Retinal pigment epithelial cell (primary cell): ENCODE measurements around the gene TEX22.
A peak's percentile ranks its signal among the peaks of the same experiment; 100 is the strongest.

Source experiments
- DNase-seq: peaks from one replicate; pipeline ENCODE4 v3.0.0-alpha.2; 2010; ENCODE audit warnings: low read depth
- H3K4me3 ChIP-seq: 2 replicates; pipeline ENCODE4 v1.5.1; 2011; ENCODE audit warnings: mild to moderate bottlenecking, low read length, control low read depth, moderate library complexity
- TF ChIP-seq, protein P1 (sequence below): conservative IDR thresholded peaks from 2 replicates; pipeline ENCODE4 v1.5.1; 2011; ENCODE audit warnings: low read depth, low read length, control low read depth, inconsistent platforms

The TEX22 gene

DNA sequence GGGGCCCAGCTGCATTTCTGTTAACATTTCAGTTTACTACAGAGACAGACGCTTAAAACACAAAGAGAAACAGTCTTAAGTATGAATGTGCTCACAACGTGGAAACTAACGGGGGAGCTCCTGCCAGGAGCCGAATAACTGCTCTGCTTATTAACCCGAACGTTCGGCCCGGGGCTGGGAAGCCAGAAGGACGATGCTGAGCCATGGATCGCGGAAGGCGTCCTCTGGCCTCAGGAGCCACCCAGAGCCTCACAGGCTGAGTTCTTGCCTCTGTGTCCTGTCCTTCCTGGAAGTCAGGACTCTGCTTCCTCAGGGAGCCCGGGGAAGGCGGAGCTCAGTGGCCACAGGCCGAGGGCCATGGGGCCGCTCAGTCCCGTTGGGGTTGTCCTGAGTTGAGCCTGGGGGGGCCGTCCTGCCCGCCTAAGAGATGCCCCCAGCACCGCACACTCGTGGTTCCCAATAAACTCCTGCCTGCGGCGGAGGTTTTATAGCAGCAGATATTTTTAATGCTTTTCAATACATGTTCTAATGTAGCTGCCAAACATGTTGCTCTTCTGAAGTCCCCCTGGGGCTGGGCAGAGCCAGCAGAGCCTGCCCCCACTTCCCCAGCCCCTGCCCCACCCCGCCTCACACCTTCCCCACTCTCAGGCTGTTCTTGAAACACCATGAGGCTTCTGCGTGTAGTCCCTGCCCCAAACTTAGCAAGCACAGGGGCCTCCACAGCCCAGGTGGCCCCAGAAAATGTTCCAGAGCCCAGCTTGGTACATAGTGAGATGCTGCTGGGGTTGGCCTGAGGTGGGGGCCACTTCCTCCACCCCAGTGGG lies 3.4 kb upstream of the TEX22 start:
- TF ChIP-seq, protein P1, sequence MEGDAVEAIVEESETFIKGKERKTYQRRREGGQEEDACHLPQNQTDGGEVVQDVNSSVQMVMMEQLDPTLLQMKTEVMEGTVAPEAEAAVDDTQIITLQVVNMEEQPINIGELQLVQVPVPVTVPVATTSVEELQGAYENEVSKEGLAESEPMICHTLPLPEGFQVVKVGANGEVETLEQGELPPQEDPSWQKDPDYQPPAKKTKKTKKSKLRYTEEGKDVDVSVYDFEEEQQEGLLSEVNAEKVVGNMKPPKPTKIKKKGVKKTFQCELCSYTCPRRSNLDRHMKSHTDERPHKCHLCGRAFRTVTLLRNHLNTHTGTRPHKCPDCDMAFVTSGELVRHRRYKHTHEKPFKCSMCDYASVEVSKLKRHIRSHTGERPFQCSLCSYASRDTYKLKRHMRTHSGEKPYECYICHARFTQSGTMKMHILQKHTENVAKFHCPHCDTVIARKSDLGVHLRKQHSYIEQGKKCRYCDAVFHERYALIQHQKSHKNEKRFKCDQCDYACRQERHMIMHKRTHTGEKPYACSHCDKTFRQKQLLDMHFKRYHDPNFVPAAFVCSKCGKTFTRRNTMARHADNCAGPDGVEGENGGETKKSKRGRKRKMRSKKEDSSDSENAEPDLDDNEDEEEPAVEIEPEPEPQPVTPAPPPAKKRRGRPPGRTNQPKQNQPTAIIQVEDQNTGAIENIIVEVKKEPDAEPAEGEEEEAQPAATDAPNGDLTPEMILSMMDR, result no peak
- no peak overlapping the region for H3K4me3 ChIP-seq
- no peak for DNase-seq

DNA sequence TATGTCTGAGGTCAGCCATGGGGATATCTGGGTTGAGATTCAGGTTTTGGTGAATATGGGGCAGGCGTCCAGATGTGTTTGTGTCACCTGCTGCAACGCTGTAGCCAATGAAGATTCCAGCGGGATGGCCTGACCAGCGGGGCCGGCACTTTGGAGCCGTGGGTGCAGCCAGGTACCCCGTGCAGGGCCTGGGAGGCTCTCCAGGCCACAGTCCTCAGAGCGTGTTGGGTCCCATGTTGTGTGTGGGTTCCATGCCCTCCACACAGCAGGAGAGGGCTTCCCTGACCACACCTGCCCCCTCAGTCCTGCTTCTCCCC lies 2.8 kb upstream of the TEX22 start:
- TF ChIP-seq, protein P1, result no peak
- H3K4me3 ChIP-seq, result no peak overlapping the region
- no peak for DNase-seq

DNA sequence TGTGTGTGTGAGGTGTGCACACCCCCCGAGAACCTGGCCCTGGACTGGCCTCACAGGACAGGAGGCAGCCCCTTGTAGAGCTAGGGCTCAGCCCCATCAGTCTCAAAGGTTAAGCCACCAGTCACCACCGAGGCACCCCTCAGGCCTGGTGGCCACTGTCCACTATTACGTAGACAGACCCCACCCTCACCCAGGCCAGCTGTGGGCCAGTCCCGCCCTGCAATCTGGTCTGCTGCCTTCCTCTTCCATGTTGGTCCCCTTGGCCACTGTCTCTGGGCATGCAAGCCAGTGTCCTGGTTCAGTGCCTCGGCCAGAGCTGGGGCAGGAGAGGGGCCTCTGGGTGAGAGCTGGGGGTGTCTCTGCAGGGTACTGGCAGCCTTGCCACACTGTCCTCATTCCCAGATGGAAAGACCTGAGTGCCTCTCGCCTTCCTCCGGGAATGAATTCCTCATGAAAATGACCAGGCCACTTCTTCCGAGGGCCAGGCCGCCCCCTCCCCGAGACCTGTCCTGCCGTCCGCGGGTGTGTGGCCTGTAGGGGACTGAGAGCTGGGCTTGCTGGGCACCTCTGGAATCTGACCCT lies 897 bp upstream of the TEX22 start:
- peak overlapping the region; percentile 57 for H3K4me3 ChIP-seq
- TF ChIP-seq, protein P1, result no peak
- DNase-seq, result no peak

DNA sequence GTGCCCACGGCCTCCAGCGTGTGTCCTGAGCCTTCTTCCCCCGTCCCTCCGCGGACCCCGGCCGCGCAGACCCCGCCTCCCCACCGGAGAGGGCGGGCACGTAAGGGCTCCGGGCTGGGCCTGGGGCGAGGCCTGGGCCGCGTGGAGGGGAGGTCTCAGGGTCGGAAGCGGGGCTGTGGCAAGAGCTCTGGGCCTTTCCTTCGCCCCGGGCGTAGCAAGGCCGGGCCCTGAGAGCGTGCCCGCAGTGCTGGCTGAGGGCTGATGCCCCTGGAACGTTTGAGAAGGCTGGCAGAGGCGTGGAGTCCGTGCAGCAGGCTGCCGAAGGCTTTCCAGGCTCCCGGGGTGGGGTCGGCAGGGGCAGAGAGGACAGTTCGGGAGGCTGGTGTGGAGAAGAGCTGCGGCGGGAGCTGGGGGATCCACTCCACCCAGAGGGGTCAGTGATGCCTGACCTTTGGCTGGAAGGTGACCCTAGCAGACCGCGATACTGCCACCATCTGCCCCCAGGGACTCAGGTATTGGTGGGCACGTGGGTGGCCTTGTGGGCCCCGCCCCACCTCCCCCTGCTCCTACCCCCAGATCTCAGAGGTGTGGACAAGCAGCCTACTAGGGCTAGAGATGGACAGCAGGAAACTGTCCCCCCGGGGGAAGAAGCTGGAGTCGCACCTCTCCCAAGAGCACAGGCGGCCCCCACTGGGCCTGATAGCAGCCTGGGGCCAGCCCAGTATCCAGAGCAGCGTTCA lies 558 bp downstream of the TEX22 start:
- TF ChIP-seq, protein P1, result no peak
- DNase-seq, result no peak
- peak overlapping the region; percentile 57 for H3K4me3 ChIP-seq

DNA sequence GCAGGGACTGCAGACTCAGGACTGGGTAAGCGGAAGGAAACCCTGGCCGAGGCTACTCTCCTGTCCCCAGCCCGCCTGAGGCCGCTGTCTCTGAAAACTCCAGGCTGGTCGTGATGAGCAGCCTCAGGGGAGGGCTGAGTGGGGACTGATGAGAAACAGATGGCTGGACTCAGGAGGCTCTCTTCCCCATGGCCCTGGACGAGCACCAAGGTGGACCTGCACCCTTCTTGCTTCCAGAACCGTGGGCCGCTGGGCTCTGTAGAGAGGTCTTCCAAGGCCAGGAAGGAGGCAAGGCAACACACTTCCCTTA lies 1.1 kb downstream of the TEX22 start:
- no peak overlapping the region for H3K4me3 ChIP-seq
- no peak for DNase-seq
- TF ChIP-seq, protein P1, result no peak

DNA sequence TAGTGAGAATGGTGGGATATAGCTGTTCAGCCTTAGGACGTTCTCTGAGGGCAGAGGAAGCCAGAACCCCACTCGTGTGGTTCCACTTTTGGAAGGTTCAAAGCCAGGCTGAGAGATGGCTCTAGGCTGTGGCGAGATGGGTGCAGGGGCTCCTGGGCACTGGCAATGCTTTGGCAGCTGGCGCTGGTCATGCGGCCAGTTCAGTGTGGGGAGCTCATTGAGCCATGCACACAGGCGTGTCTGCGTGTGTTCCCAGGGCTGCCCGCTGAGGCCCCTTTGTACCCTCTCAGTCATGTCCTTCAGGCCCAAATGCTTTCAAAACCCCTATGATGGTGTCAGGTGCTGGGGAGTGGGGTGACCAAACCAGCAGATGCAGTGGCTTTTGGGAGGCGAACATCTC lies 1.7 kb downstream of the TEX22 start:
- H3K4me3 ChIP-seq, result no peak overlapping the region
- DNase-seq, result no peak
- TF ChIP-seq, protein P1, result no peak
